Adrenal gland (tissue), 5 donors: ENCODE data around the gene PCDHGC5.

ENCODE experiments used
- POLR2A ChIP-seq, 2 donors: fragments of 450-650 bp; IDR thresholded peaks; one replicate each; pipeline ENCODE4 v1.6.1; 2017; ENCODE audit warnings: antibody characterized with exemption in 2 of 2, mild to moderate bottlenecking in 2 of 2, moderate library complexity in 1 of 2
- TF ChIP-seq, protein P1 (sequence below), 6 experiments: fragments of 450-650 bp in 4 of 6; fragments of 200-600 bp in 2 of 6; sonication (generic) in 1 of 6; IDR thresholded peaks; 1 replicate in 5 of 6; 2 replicates in 1 of 6; pipeline versions ENCODE4 v1.5.1 to v1.8.0; 2016 to 2021; ENCODE audit warnings: antibody characterized with exemption in 6 of 6, mild to moderate bottlenecking in 2 of 6, moderate library complexity in 1 of 6
- donor health status: DM: no; HTN: no; CAD: no.

DNA sequence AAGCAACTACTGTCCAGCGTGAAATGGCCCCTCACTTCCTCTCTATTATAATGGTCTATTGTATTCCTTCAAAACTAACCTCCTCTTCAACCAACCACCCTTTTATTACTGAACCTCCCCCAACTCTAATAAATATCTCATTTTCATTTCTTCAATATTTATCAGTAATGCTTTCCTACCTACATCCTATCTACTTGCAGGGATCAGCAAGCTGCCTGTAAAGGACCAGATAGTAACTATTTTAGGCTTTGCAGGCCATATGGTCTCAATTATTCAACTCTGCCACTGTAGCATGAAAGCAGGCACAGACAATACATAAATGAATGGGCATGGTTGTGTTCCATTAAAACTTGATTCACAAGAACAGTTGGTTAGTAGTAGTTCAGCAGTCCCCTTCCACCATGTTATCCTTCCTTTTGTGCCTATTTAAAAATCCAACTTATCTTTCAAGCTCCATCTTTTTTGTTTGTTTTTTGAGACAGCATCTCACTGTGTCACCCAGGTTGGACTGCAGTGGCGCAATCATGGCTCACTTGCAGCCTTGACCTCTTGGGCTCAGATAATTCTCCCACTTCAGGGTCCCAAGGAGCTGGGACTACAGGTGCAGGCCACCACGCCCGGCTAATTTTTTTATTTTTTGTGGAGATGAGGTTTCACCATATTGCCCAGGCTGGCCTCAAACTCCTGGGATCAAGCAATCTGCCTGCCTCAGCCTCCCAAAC, 45.8 kb downstream of the PCDHGC5 start:
- TF ChIP-seq, protein P1, sequence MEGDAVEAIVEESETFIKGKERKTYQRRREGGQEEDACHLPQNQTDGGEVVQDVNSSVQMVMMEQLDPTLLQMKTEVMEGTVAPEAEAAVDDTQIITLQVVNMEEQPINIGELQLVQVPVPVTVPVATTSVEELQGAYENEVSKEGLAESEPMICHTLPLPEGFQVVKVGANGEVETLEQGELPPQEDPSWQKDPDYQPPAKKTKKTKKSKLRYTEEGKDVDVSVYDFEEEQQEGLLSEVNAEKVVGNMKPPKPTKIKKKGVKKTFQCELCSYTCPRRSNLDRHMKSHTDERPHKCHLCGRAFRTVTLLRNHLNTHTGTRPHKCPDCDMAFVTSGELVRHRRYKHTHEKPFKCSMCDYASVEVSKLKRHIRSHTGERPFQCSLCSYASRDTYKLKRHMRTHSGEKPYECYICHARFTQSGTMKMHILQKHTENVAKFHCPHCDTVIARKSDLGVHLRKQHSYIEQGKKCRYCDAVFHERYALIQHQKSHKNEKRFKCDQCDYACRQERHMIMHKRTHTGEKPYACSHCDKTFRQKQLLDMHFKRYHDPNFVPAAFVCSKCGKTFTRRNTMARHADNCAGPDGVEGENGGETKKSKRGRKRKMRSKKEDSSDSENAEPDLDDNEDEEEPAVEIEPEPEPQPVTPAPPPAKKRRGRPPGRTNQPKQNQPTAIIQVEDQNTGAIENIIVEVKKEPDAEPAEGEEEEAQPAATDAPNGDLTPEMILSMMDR (IDR thresholded peaks at IDR 0.05) = no peak
- TF ChIP-seq POLR2A (IDR thresholded peaks at IDR 0.05) = no peak
